ENCODE results near the gene CCDC8. TPM values are rescaled to one million over a fixed set of nuclear protein-coding genes. Genes with fewer than 3 reads are reported as not detected.
A peak's percentile ranks its signal among the peaks of the same experiment; 100 is the strongest.
"Not testable (repeated sequence)": the region's sequence is repeated elsewhere in the genome, so short reads cannot be mapped to it uniquely, and the experiment has no call there.

The CCDC8 gene
- total and polyA plus RNA-seq, 5 donors from 2014 or later: not detected

- Mint-ChIP-seq H3K9me3 (no peaks in the 10 kb centered on the region), H3K36me3 (no peaks in the 10 kb centered on the region), H3K27ac (no peak overlapping the region), H3K4me3 (no peak overlapping the region), H3K27me3 (peaks cover 83% of the 10 kb centered on the region), H3K4me1 (peaks cover 0 to 27% (median 13%) of the 10 kb centered on the region in 4 donors)
- no peaks in the 10 kb centered on the region for H3K36me3 ChIP-seq (ENCODE audit: control insufficient read depth, insufficient read depth, low read length)
- H3K9me3 ChIP-seq (ENCODE audit: control insufficient read depth in 2 of 2, low read length in 2 of 2): no peaks in the 10 kb centered on the region
- no peak overlapping the region for H3K27ac ChIP-seq (ENCODE audit: insufficient read depth, low read length, poor library complexity, severe bottlenecking)
- DNase-seq (no peak), ATAC-seq (ENCODE audit: low read depth in 2 of 2) (no peak)
- H3K4me1 ChIP-seq (ENCODE audit: control insufficient read depth, insufficient read depth, low read length, poor library complexity, severe bottlenecking): peaks cover 11% of the 10 kb centered on the region
- peaks cover 9% of the 10 kb centered on the region for H3K27me3 ChIP-seq (ENCODE audit: control insufficient read depth, insufficient read depth, low read length)
- no peak overlapping the region for H3K4me3 ChIP-seq (ENCODE audit: low read depth, low read length)
These were observed 14.2 kb upstream of the CCDC8 start for GRCh38 chr19:46427518-46428045.

GRCh38 chr19:46426506-46427162 is 13.3 kb upstream of the CCDC8 start:
- H3K27me3 ChIP-seq (ENCODE audit: control insufficient read depth, insufficient read depth, low read length): peaks cover 9% of the 10 kb centered on the region
- peak overlapping the region in 3 of 4 donors; percentile 23 to 43 (median 32) for H3K4me3 Mint-ChIP-seq
- no peaks in the 10 kb centered on the region for H3K36me3 Mint-ChIP-seq
- peaks cover 11% of the 10 kb centered on the region for H3K4me1 ChIP-seq (ENCODE audit: control insufficient read depth, insufficient read depth, low read length, poor library complexity, severe bottlenecking)
- no peak overlapping the region for H3K27ac ChIP-seq (ENCODE audit: insufficient read depth, low read length, poor library complexity, severe bottlenecking)
- H3K4me3 ChIP-seq (ENCODE audit: low read depth, low read length): no peak overlapping the region
- DNase-seq (peak in 1 of 3 donors; percentile 2), ATAC-seq (ENCODE audit: low read depth in 2 of 2) (no peak)
- no peak overlapping the region for H3K27ac Mint-ChIP-seq
- peaks cover 76% of the 10 kb centered on the region for H3K27me3 Mint-ChIP-seq
- H3K36me3 ChIP-seq (ENCODE audit: control insufficient read depth, insufficient read depth, low read length): no peaks in the 10 kb centered on the region
- peaks cover 0 to 27% (median 13%) of the 10 kb centered on the region in 4 donors for H3K4me1 Mint-ChIP-seq
- H3K9me3 Mint-ChIP-seq: no peaks in the 10 kb centered on the region
- H3K9me3 ChIP-seq (ENCODE audit: control insufficient read depth in 2 of 2, low read length in 2 of 2): no peaks in the 10 kb centered on the region

- H3K36me3 Mint-ChIP-seq: no peaks in the 10 kb centered on the region
- H3K9me3 Mint-ChIP-seq: no peaks in the 10 kb centered on the region
- no peak overlapping the region for H3K4me3 ChIP-seq (ENCODE audit: low read depth, low read length)
- no peak overlapping the region for H3K27ac ChIP-seq (ENCODE audit: insufficient read depth, low read length, poor library complexity, severe bottlenecking)
- DNase-seq (no peak), ATAC-seq (ENCODE audit: low read depth in 2 of 2) (no peak)
- H3K4me1 Mint-ChIP-seq: peaks cover 0 to 27% (median 13%) of the 10 kb centered on the region in 4 donors
- H3K9me3 ChIP-seq (ENCODE audit: control insufficient read depth in 2 of 2, low read length in 2 of 2): no peaks in the 10 kb centered on the region
- H3K27ac Mint-ChIP-seq: no peak overlapping the region
- peaks cover 11% of the 10 kb centered on the region for H3K4me1 ChIP-seq (ENCODE audit: control insufficient read depth, insufficient read depth, low read length, poor library complexity, severe bottlenecking)
- peaks cover 70% of the 10 kb centered on the region for H3K27me3 Mint-ChIP-seq
- peaks cover 9% of the 10 kb centered on the region for H3K27me3 ChIP-seq (ENCODE audit: control insufficient read depth, insufficient read depth, low read length)
- peak overlapping the region in 3 of 4 donors; percentile 16 to 32 (median 23) for H3K4me3 Mint-ChIP-seq
- H3K36me3 ChIP-seq (ENCODE audit: control insufficient read depth, insufficient read depth, low read length): no peaks in the 10 kb centered on the region
These were observed 12.7 kb upstream of the CCDC8 start for GRCh38 chr19:46426035-46426505.

GRCh38 chr19:46423188-46423587 is 9.8 kb upstream of the CCDC8 start:
- H3K36me3 ChIP-seq (ENCODE audit: control insufficient read depth, insufficient read depth, low read length): no peaks in the 10 kb centered on the region
- Mint-ChIP-seq H3K36me3 (no peaks in the 10 kb centered on the region), H3K4me1 (peaks cover 0 to 13% (median 7%) of the 10 kb centered on the region in 4 donors), H3K9me3 (no peaks in the 10 kb centered on the region), H3K27me3 (peaks cover 56% of the 10 kb centered on the region), H3K27ac (no peak overlapping the region), H3K4me3 (no peak overlapping the region)
- peaks cover 9% of the 10 kb centered on the region for H3K27me3 ChIP-seq (ENCODE audit: control insufficient read depth, insufficient read depth, low read length)
- no peak for DNase-seq
- no peaks in the 10 kb centered on the region for H3K9me3 ChIP-seq (ENCODE audit: control insufficient read depth in 2 of 2, low read length in 2 of 2)
- no peak overlapping the region for H3K27ac ChIP-seq (ENCODE audit: insufficient read depth, low read length, poor library complexity, severe bottlenecking)
- no peaks in the 10 kb centered on the region for H3K4me1 ChIP-seq (ENCODE audit: control insufficient read depth, insufficient read depth, low read length, poor library complexity, severe bottlenecking)
- no peak overlapping the region for H3K4me3 ChIP-seq (ENCODE audit: low read depth, low read length)
- ATAC-seq (ENCODE audit: low read depth in 2 of 2): no peak

- H3K4me3 Mint-ChIP-seq: no peak overlapping the region
- Histone ChIP-seq H3K4me1 (ENCODE audit: control insufficient read depth, insufficient read depth, low read length, poor library complexity, severe bottlenecking) (no peaks in the 10 kb centered on the region), H3K4me3 (ENCODE audit: low read depth, low read length) (no peak overlapping the region), H3K27ac (ENCODE audit: insufficient read depth, low read length, poor library complexity, severe bottlenecking) (no peak overlapping the region), H3K36me3 (ENCODE audit: control insufficient read depth, insufficient read depth, low read length) (no peaks in the 10 kb centered on the region), H3K27me3 (ENCODE audit: control insufficient read depth, insufficient read depth, low read length) (peaks cover 7% of the 10 kb centered on the region), H3K9me3 (ENCODE audit: control insufficient read depth in 2 of 2, low read length in 2 of 2) (no peaks in the 10 kb centered on the region)
- peaks cover 50% of the 10 kb centered on the region for H3K27me3 Mint-ChIP-seq
- DNase-seq (no peak), ATAC-seq (ENCODE audit: low read depth in 2 of 2) (no peak)
- H3K4me1 Mint-ChIP-seq: peaks cover 0 to 11% (median 6%) of the 10 kb centered on the region in 4 donors
- no peak overlapping the region for H3K27ac Mint-ChIP-seq
- no peaks in the 10 kb centered on the region for H3K9me3 Mint-ChIP-seq
- no peaks in the 10 kb centered on the region for H3K36me3 Mint-ChIP-seq
These were observed 9.0 kb upstream of the CCDC8 start for GRCh38 chr19:46422344-46422743.

- H3K27me3 ChIP-seq (ENCODE audit: control insufficient read depth, insufficient read depth, low read length): no peaks in the 10 kb centered on the region
- no peak overlapping the region for H3K4me3 ChIP-seq (ENCODE audit: low read depth, low read length)
- H3K9me3 ChIP-seq (ENCODE audit: control insufficient read depth in 2 of 2, low read length in 2 of 2): no peaks in the 10 kb centered on the region
- Mint-ChIP-seq H3K27me3 (peaks cover 55% of the 10 kb centered on the region), H3K36me3 (no peaks in the 10 kb centered on the region), H3K27ac (no peak overlapping the region), H3K4me1 (peaks cover 0 to 13% (median 0%) of the 10 kb centered on the region in 4 donors), H3K4me3 (peak overlapping the region in 1 of 4 donors; percentile 43), H3K9me3 (no peaks in the 10 kb centered on the region)
- DNase-seq (no peak), ATAC-seq (ENCODE audit: low read depth in 2 of 2) (no peak)
- no peak overlapping the region for H3K27ac ChIP-seq (ENCODE audit: insufficient read depth, low read length, poor library complexity, severe bottlenecking)
- peaks cover 6% of the 10 kb centered on the region for H3K4me1 ChIP-seq (ENCODE audit: control insufficient read depth, insufficient read depth, low read length, poor library complexity, severe bottlenecking)
- H3K36me3 ChIP-seq (ENCODE audit: control insufficient read depth, insufficient read depth, low read length): no peaks in the 10 kb centered on the region
These were observed 6.7 kb upstream of the CCDC8 start for GRCh38 chr19:46420056-46420455.

- H3K9me3 ChIP-seq (ENCODE audit: control insufficient read depth in 2 of 2, low read length in 2 of 2); H3K9me3 Mint-ChIP-seq; DNase-seq; H3K4me3 ChIP-seq (ENCODE audit: low read depth, low read length); H3K4me3 Mint-ChIP-seq; ATAC-seq (ENCODE audit: low read depth in 2 of 2); H3K27ac Mint-ChIP-seq; H3K27me3 ChIP-seq (ENCODE audit: control insufficient read depth, insufficient read depth, low read length); H3K27ac ChIP-seq (ENCODE audit: insufficient read depth, low read length, poor library complexity, severe bottlenecking); H3K36me3 ChIP-seq (ENCODE audit: control insufficient read depth, insufficient read depth, low read length); H3K36me3 Mint-ChIP-seq; H3K4me1 ChIP-seq (ENCODE audit: control insufficient read depth, insufficient read depth, low read length, poor library complexity, severe bottlenecking): not testable (repeated sequence)
- peaks cover 0 to 11% (median 2%) of the 10 kb centered on the region in 4 donors for H3K4me1 Mint-ChIP-seq
- peaks cover 63% of the 10 kb centered on the region for H3K27me3 Mint-ChIP-seq
These were observed 2.7 kb upstream of the CCDC8 start for GRCh38 chr19:46415804-46416709.

Measured in CD4-positive, CD25-positive, alpha-beta regulatory T cell (primary cell).